Astrocyte (in vitro differentiated cells and primary cell): ENCODE data around the gene UBE2F.

Experiments used
- CTCF ChIP-seq: IDR thresholded peaks from 2 replicates; pipeline ENCODE4 v1.5.1; 2011; ENCODE audit warnings: low read depth, mild to moderate bottlenecking, inconsistent platforms, low read length, moderate library complexity; ENCODE audit not compliant: insufficient read depth
- EZH2 ChIP-seq: IDR thresholded peaks from 2 replicates; pipeline ENCODE4 v1.6.1; 2012; ENCODE audit warnings: mild to moderate bottlenecking, low read length, inconsistent platforms; ENCODE audit not compliant: insufficient read depth

GRCh38 chr2:238045575-238045974 lies 78.8 kb downstream of the UBE2F start:
- no peak for TF ChIP-seq CTCF
- TF ChIP-seq EZH2: no peak
